G401.6 (cell line): Measurements from ENCODE around the gene ASPHD1.
"Not testable (repeated sequence)": the region's sequence is repeated elsewhere in the genome, so short reads cannot be mapped to it uniquely, and the experiment has no call there.

ENCODE experiments used
- FAIRE-seq: peaks from 2 replicates; lab custom pipeline; 2012; peaks lifted over from hg19 to GRCh38; lab: Jason Lieb, UNC

The ASPHD1 gene

GRCh38 chr16:29878172-29878571, 22.1 kb upstream of the ASPHD1 start:
- FAIRE-seq, result no peak

- FAIRE-seq, result no peak
Measured at GRCh38 chr16:29881050-29881449, 19.2 kb upstream of the ASPHD1 start.

- no peak for FAIRE-seq
Measured at GRCh38 chr16:29883987-29884386, 16.3 kb upstream of the ASPHD1 start.

GRCh38 chr16:29889372-29889771, 10.9 kb upstream of the ASPHD1 start:
- FAIRE-seq, result not testable (repeated sequence)

DNA sequence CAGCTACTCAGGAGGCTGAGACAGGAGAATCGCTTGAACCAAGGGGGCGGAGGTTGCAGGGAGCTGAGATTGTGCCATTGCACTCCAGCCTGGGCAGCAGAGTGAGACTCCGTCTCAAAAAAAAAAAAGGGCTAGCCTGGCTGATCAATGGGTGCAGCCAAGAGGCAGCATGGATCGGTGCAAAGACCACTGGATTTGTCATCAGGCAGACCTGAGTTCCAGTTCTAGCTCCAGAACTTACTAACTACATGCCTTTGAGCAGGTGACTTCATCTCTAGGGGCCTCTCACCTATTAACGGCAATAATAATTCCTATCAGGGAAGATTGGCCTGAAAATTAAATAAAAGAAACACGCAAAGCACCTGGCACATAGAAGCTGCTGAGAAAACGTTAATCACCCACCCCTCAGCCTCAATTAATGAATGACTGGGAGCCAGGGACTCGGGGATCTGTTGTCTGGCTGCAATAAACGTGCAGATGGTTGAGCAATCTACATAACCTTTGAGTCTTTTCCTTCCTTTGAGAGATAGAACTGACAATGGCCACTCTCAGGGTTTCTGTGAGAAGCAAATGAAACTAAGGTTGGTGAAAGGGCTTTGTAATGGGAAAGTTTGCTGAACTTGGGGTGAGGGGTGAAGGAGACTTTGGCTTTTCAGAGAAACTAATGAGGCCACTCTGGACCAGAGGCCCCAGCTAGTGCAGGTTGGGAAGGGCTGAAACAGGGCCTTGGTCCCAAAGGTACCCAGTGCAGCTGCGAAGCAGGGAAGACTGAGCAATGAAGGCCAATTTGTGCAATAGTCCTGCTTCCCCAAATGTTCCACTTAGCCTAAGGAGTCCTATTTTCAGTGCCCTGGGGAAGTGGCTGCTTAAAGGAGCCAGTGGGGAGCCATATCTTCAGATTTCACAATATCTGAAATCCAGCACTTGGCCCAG, 8.5 kb upstream of the ASPHD1 start:
- no peak for FAIRE-seq

- FAIRE-seq, result no peak
Measured at GRCh38 chr16:29892458-29892813, 7.9 kb upstream of the ASPHD1 start.

DNA sequence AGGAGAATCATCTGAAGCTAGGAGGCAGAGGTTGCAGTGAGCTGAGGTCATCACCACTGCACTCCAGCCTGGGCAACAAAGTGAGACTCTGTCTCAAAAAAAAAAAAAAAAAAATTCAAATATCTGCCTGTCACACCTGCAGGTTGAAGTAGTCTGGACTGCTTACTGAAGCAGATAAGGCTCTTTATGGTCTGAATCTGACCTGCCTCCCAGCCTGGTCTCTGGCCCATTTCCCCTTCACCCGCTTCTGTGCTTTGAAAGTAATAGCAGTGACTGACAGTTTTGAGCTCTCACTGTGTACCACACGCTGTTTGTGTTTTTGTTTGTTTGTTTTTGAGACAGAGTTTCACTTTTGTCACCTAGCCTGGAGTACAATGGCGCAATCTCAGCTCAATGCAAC, 6.7 kb upstream of the ASPHD1 start:
- FAIRE-seq, result no peak

- no peak for FAIRE-seq
Measured at GRCh38 chr16:29894352-29894751, 5.9 kb upstream of the ASPHD1 start.

DNA sequence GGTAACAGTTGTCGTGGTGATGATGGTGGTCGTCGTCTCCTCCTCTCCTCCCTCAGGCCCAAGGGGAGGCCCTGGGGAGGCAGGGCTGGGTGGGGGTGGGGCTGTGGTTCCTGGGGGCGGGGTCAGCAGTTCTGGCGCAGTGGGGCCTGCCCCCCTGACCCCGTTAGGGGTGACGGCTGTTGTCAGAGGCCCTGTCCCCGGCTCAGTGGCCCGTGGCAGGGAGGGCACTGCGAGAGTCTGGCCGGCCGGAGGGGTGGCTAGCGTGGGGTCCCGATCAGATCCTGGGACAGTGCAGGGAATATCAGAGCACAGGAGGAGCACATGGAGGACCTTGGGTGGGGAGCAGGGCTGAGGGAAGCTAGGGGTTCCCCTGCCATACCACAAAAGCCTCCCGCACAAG, 3.4 kb upstream of the ASPHD1 start:
- FAIRE-seq, result no peak

DNA sequence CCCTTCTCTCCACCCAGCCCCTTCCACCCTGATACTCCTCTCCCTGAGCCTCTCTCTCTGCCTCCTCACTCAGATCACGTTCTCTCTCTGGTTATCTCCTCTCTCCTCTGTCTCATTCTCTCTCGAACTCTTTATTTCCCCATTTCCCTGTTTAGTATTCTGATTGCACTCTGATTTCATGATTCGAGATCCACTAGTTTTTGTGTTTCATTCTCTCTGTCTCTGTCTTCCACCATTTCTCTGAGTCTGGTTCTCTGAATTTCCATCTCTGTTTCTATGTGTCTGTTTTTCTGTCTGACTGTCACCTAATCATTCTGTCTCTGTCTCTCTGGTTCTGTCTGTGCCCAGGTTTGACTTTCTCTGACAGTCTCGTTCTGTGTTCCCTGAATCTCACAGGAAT, 3.0 kb upstream of the ASPHD1 start:
- no peak for FAIRE-seq

DNA sequence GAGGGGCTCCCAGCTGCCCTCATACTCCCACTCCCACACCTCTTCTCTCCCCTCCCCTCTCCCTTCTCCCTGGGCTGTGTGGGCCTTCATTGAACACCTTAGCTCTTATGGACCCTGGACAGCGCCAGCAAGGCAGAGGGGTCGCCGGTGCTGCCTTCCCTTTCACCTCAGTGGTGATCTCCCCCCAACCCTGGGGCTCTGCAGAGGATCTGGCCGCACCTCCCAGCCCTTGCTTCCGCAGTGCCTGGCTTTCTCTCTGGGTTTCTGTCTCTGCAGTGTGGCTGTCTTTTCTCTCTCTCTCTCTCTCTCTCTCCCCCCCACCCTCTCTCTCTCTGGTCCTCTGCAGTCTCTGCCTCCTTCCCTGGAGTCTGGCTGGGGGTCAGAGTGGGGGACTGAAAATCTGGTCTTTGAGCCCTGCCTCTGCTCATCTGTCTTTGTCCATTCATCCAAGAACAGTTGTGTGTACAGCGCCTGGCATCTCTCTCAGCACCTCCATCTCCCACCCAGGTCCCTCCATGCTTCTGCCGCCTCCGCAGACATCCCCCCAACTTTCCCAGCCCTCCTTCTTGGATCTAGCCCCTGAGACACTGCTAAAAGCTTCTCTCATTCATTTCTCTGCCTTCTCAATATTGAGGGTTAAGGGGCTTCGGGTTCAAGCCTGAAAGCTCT, 2.0 kb upstream of the ASPHD1 start:
- no peak for FAIRE-seq

GRCh38 chr16:29898804-29899515, 1.3 kb upstream of the ASPHD1 start:
- no peak for FAIRE-seq

DNA sequence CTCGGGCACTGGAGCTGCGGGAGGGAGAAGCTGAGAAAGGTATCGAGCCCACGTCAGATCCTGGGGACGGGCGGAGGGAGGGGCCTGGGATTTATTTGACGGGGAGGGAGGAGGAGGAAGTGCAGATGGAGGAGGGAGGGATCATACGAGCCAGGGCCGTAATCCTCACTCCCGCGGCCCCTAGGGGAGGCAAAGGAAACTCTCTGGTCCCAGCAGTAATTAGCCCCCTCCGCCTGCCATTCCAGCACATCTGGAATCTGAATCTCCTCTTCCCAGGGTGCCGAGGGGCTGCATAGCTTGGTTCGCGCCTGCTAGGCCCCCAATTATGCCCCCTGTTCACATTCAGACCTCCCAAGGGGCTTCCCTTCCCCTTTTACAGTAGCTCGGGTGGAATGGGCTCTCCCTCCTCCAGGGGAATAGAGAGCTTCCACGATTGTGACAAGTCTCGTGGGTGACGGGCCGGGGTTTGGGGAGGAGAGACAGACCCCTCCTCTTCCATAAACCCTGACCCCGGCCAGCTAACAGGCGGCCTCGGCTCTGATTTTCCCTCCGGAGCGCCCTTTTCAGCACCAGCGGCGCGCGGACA, 679 bp upstream of the ASPHD1 start, which contains the start of gene SEZ6L2:
SEZ6L2 (minus strand) TSS at position 35 of the 586 bp plus-strand sequence. CDS start 531 bp downstream, outside the sequence.
- peak; percentile 77 for FAIRE-seq

- FAIRE-seq, result no peak
Measured at GRCh38 chr16:29900888-29901606, 759 bp downstream of the ASPHD1 start.

GRCh38 chr16:29901607-29901945, 1.3 kb downstream of the ASPHD1 start:
- FAIRE-seq, result no peak

DNA sequence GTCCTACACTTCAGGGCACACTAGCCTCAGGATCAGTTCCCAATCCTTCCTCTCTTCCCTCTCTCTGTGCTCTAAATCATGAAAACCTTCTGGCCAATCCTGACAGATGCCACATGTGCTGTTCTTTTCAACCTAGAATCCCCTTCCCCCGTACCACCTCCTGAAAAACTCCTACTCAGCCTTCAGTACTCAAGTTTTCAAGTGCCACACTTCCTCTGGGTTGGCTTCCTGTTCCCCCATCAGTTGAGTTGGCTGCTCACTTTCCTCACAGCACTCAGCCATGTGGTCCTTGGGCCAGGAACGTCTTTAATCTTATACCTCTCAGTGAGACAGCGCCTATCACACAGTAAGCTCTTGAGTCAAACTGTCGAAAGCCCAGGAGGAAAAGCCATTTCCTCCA, 3.3 kb downstream of the ASPHD1 start:
- no peak for FAIRE-seq

- FAIRE-seq, result no peak
Measured at GRCh38 chr16:29904947-29905346, 4.7 kb downstream of the ASPHD1 start.

- no peak for FAIRE-seq
Measured at GRCh38 chr16:29905668-29906067, 5.4 kb downstream of the ASPHD1 start.

GRCh38 chr16:29906520-29907244, 6.4 kb downstream of the ASPHD1 start:
- no peak for FAIRE-seq

DNA sequence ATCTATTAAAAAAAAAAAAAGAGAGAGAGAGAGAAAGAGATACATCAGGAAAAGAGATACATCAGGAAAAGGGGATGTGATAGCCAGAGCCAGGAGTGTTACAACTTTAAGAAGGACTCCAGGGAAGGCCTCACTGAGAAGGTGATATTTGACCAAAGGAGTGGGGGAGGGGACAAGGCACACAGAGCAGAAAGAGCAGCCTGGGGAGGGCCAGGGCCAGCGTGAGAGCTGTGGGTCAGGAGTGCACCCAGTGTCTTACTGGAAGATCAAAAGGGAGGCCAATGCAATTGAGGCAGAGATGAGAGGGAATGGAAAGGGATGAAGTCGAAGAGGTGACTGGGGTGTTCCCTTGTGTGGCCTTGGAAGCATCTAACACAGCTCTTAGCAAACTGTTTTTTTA, 7.7 kb downstream of the ASPHD1 start:
- no peak for FAIRE-seq

DNA sequence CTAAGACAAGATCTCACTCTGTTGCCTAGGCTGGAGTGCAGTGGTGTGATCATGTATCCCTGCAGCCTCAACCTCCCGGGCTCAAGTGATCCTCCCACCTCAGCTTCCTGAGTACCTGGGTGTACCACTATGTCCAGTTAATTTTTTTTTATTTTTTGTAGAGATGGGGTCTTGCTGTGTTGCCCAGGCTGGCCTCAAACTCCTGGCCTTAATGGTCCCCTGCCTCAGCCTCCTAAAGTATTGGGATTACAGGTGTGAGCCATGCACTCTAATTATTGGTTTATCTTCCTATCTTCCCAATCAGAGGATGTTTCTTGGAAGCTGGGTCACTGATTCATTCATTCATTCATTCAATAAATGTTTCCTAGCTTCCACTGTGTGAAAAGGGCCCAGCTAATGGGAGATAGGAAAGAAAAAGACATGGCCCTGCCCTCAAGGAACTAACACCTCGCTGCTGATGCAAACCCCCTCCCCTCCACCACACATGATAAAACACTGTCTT, 8.5 kb downstream of the ASPHD1 start:
- FAIRE-seq, result no peak
